HEK293T (cell line): ENCODE measurements around the gene NVL.
A peak's percentile ranks its signal among the peaks of the same experiment; 100 is the strongest.

Experiments
- ARNT ChIP-seq: fragments of 450-650 bp; IDR thresholded peaks from 2 replicates; pipeline ENCODE4 v1.6.1; 2017; ENCODE audit warnings: mild to moderate bottlenecking
- HDGF ChIP-seq: fragments of 450-650 bp; IDR thresholded peaks from 2 replicates; pipeline ENCODE4 v1.6.1; 2017; ENCODE audit warnings: antibody characterized with exemption, borderline replicate concordance

DNA sequence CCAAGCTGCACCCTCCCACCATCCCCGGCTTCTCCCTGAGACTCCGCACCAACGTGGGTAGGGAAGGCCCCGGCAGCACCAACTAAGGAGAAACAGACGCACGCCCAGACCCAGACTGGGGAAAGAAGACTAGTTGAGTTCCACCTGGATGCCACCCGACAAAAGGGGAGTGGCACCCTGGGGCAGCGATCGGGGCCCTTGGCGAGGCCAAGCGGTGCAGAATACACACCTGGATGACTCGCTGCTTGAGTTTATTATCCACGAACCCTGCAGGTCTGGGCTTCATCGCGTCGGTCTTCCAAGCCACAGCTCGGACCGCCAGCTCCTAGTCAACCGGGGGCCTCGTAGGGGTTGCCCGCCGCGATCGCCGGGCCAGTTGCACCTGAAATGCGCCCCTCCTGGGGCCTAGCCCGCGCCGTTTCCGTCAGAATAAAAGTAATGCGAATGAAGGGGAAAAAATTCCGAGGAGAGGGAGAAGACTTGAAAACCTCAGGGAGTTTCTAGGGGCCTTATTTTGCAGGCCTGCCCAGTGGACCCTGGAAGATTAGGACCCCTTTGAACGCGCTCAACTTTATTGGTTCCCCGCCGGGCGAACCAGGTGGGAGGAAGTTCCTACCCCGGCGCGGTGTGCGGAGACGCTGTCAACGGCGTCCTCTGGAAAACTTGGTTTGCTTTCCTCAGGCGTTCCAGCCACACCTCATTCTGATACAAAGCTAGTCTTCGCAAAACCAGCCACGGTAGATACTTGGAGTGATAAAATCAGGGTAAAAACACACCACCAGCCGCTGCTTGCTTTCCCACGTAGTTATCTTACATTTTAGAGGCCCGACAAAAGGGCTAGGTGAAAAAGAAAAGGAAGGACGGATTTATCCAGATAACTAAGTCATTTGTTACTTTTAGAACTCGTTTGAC, at the start of gene NVL:
- TF ChIP-seq ARNT: peak; percentile 38; the same call in 1 of the 2 replicates
- no peak for TF ChIP-seq HDGF
